Psoas muscle (tissue), 8 donors: ENCODE results near the gene LRP1B. TPM values are rescaled to one million over a fixed set of nuclear protein-coding genes. Genes with fewer than 3 reads are reported as not detected.

Experiments used
- ATAC-seq, 4 donors: fragments of 200-7000 bp; cut with Tn5 transposase; one replicate each; pipeline ENCODE4 v1.9.1; 2020; ENCODE audit warnings: moderate library complexity in 3 of 4, mild to moderate bottlenecking in 2 of 4
- DNase-seq, 2 donors: peaks; one replicate each; pipeline ENCODE4 v3.0.0-alpha.2; 2020
- H3K27ac ChIP-seq: fragments of 200-600 bp; one replicate; pipeline ENCODE4 v1.8.0; 2022
- H3K27me3 ChIP-seq, 3 donors: fragments of 200-600 bp in 1 of 3; one replicate each; pipeline versions ENCODE4 v1.6.1 to v1.8.0; 2013 to 2022; ENCODE audit warnings: low read length in 2 of 3, mild to moderate bottlenecking in 2 of 3, moderate library complexity in 1 of 3; ENCODE audit not compliant: insufficient read depth in 3 of 3
- H3K36me3 ChIP-seq, 2 donors: fragments of 200-600 bp in 1 of 2; one replicate each; pipeline versions ENCODE4 v1.6.1 to v1.8.0; 2013 to 2022; ENCODE audit warnings: low read depth in 1 of 2, mild to moderate bottlenecking in 1 of 2, moderate library complexity in 1 of 2; ENCODE audit not compliant: insufficient read depth in 1 of 2
- H3K4me1 ChIP-seq: fragments of 200-600 bp; one replicate; pipeline ENCODE4 v1.8.0; 2022
- H3K4me3 ChIP-seq: fragments of 200-600 bp; one replicate; pipeline ENCODE4 v1.8.0; 2022; ENCODE audit warnings: mild to moderate bottlenecking
- H3K9me3 ChIP-seq: fragments of 200-600 bp; one replicate; pipeline ENCODE4 v1.8.0; 2022
- WGBS, 3 donors: extraction: QIAGEN DNeasy Blood & Tissue Kit; methylation state at CpG; one replicate each; pipeline versions ENCODE4 v1.1.6 to v1.1.7; 2013; 5-methylcytosine and 5-hydroxymethylcytosine counted together
- intact Hi-C, 2 donors: fragments of 100-400 bp; cut with DNase I; formaldehyde crosslinking; loops; one replicate each; pipeline versions ENCODE4 v1.11.0 to v1.14.2; 2022
- polyA plus RNA-seq, 3 donors: library from polyadenylated mRNA; stranded (reverse); fragments of 200-250 nt; gene quantifications; one replicate each; pipeline ENCODE4 v1.2.3, GENCODE V29; 2013
- total RNA-seq, 4 donors: library from RNA; stranded (reverse); fragmentation: NEBNext Ultra II Directional in 2 of 4; extraction: Animal tissue kit (Norgen Biotek cat#: 25700) in 2 of 4; gene quantifications; one replicate each; pipeline versions ENCODE4 v1.2.1 to v1.2.4, GENCODE V29; 2021 to 2023
- TF ChIP-seq, protein P1 (sequence below): fragments of 200-600 bp; IDR thresholded peaks from one replicate; pipeline ENCODE4 v1.8.0; 2022; ENCODE audit warnings: antibody characterized with exemption
- donor health status: healthy with polysubstance abuse.
- donor health status: DM: no; HTN: no; CAD: no; lungs with moderate emphysema.
- donor health status: Bipolar disorder and iron deficiency.
- donor health status: healthy.
- donor health status: DM: yes; HTN: yes; CAD: no.
- donor health status: DM: no; HTN: no; CAD: no.
- donor health status: DM: no; HTN: no; CAD: no.
- donor health status: DM: yes; HTN: yes; CAD: no.

LRP1B gene
- total and polyA plus RNA-seq, 7 donors = 0.33 to 3.3 (median 0.95) TPM

DNA sequence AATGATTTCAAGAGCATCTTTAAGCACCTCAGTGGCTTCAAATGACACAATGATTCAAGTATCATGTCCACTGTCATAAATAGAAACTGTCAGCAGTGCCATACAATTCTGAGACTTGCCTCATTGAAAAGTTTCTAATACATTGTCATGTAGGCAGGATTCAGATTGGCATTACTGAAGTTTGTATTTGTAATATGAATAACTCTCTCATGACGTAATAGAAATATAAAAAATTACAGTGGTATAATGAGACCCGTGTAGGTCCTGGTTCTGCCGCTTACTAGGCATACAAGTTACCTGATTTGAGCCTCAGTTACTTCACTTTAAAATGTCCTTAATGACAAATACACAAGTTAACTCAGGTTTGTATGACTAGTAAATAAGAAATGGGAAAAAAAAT is 1814.5 kb downstream of the LRP1B start:
- H3K4me3 ChIP-seq = no peak overlapping the region
- no peaks in the 10 kb centered on the region for H3K36me3 ChIP-seq
- TF ChIP-seq, protein P1, sequence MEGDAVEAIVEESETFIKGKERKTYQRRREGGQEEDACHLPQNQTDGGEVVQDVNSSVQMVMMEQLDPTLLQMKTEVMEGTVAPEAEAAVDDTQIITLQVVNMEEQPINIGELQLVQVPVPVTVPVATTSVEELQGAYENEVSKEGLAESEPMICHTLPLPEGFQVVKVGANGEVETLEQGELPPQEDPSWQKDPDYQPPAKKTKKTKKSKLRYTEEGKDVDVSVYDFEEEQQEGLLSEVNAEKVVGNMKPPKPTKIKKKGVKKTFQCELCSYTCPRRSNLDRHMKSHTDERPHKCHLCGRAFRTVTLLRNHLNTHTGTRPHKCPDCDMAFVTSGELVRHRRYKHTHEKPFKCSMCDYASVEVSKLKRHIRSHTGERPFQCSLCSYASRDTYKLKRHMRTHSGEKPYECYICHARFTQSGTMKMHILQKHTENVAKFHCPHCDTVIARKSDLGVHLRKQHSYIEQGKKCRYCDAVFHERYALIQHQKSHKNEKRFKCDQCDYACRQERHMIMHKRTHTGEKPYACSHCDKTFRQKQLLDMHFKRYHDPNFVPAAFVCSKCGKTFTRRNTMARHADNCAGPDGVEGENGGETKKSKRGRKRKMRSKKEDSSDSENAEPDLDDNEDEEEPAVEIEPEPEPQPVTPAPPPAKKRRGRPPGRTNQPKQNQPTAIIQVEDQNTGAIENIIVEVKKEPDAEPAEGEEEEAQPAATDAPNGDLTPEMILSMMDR = no peak
- no peaks in the 10 kb centered on the region for H3K27me3 ChIP-seq
- 84 to 91% (median 90%) methylated on average over 3 of the region's 3 CpGs for WGBS, 3 donors
- no peak for DNase-seq
- no peaks in the 10 kb centered on the region for H3K4me1 ChIP-seq
- intact Hi-C loops = no loop called here
- no peaks in the 10 kb centered on the region for H3K9me3 ChIP-seq
- no peak overlapping the region for H3K27ac ChIP-seq
- ATAC-seq = no peak

DNA sequence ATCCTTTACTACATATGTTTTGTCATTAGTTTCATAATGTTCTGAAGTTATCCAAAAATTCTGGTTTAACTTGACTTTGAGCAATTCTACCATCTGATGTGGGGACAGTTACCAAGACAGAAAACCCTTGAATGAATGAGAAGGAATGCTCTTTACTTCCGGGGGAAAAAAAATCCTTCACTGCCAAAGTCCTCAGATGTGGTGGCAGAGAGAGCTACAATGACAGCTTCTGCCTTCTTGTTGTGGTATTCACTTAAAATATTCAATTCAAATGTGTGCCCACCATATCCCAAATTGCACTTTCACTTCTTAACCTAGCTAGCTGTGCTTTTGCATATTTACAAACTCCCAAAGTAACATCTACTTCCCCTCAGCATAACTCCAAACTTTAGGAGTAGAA is 1818.9 kb downstream of the LRP1B start:
- 33 to 44% (median 37%) methylated on average over 1 of the region's 1 CpG for WGBS, 3 donors
- Histone ChIP-seq H3K27me3 (no peaks in the 10 kb centered on the region), H3K36me3 (no peaks in the 10 kb centered on the region), H3K4me1 (no peaks in the 10 kb centered on the region), H3K27ac (no peak overlapping the region), H3K4me3 (no peak overlapping the region), H3K9me3 (no peaks in the 10 kb centered on the region)
- TF ChIP-seq, protein P1 = no peak
- DNase-seq (no peak), ATAC-seq (no peak)
- intact Hi-C loops = no loop called here

DNA sequence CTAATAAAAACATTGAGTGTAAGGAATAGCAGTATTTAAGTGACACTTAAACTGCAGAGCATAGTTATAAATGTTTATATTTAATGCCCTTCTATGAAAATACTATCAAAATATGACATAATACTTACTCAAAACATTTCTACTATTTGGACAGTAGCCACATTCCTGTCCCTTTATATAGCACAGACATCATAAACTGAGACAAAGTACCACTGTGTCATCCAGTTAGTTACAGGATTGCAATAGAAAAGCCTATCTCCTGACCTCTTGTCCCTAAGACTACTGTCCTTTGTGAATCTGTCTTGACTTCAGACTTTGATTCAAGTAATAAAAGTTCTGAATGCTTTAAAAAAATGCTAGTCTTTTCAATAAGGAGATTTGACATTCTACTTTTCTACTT is 1822.1 kb downstream of the LRP1B start:
- intact Hi-C loops = no loop called here
- DNase-seq (no peak), ATAC-seq (no peak)
- TF ChIP-seq, protein P1 = no peak
- Histone ChIP-seq H3K4me3 (no peak overlapping the region), H3K9me3 (no peaks in the 10 kb centered on the region), H3K36me3 (no peaks in the 10 kb centered on the region), H3K27me3 (no peaks in the 10 kb centered on the region), H3K4me1 (no peaks in the 10 kb centered on the region), H3K27ac (no peak overlapping the region)

DNA sequence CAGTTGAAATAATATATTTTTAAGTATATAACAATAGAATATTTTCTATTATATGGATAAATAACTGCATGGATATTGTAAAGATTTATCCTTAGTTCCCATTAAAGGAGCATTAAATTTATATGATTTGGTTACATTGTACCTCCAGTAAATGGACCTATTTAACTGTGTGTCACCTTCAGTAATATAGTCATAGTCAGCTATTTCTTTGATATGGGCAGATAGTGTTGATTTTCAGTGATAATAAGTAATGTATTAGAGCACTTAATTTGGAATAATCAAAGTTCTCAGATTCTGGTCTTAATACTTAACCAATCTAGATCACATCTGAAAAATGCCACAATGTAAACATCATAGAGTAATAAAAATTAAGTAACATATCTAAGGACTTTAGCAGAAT is 1823.3 kb downstream of the LRP1B start:
- Histone ChIP-seq H3K4me3 (no peak overlapping the region), H3K27ac (no peak overlapping the region), H3K36me3 (no peaks in the 10 kb centered on the region), H3K9me3 (no peaks in the 10 kb centered on the region), H3K4me1 (no peaks in the 10 kb centered on the region), H3K27me3 (no peaks in the 10 kb centered on the region)
- intact Hi-C loops = no loop called here
- ATAC-seq (no peak), DNase-seq (no peak)
- TF ChIP-seq, protein P1 = no peak

DNA sequence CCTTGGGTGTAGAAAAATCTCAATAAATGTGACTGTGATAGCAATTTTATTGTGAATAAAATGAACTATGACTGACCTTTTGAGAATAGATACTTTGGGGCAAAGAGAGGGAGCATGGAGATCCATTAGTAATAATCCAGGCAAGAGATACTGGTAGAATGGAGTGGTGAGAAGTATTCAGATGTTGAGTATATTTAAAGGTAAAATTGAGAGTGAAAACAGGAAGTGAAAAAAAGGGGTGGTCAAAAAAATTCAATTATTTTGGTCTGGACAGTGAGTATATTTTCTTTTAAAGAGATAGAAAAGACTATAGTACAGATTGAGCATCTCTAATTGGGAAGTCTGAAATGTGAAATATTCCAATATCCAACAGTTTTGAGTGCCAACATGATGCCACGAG is 1835.0 kb downstream of the LRP1B start:
- DNase-seq = no peak
- Histone ChIP-seq H3K4me1 (no peaks in the 10 kb centered on the region), H3K27me3 (no peaks in the 10 kb centered on the region), H3K9me3 (no peaks in the 10 kb centered on the region), H3K36me3 (no peaks in the 10 kb centered on the region), H3K27ac (no peak overlapping the region), H3K4me3 (no peak overlapping the region)
- TF ChIP-seq, protein P1 = no peak
- intact Hi-C loops = no loop called here
- ATAC-seq = no peak
- 52 to 83% (median 69%) methylated on average over 1 of the region's 1 CpG for WGBS, 3 donors
